K562 (cell line): ENCODE measurements around the gene RINT1. TPM values are rescaled to one million over a fixed set of nuclear protein-coding genes. Genes with fewer than 3 reads are reported as not detected.

ENCODE experiments used
- CBFB ChIP-seq: sonication (generic); formaldehyde crosslinking; IDR thresholded peaks from 2 replicates; pipeline ENCODE4 v1.4.0; 2020; ENCODE audit warnings: mild to moderate bottlenecking, missing genetic modification reagents
- CBX5 ChIP-seq: IDR thresholded peaks from 2 replicates; pipeline ENCODE4 v1.6.1; 2014; ENCODE audit warnings: low read depth, borderline replicate concordance
- CEBPB ChIP-seq: fragments of 450-650 bp; IDR thresholded peaks from 2 replicates; pipeline ENCODE4 v1.6.1; 2016; ENCODE audit warnings: missing genetic modification characterization, missing compliant biosample characterization
- DLX4 ChIP-seq: fragments of 250-450 bp; sonication (Bioruptor Pico); IDR thresholded peaks from 2 replicates; pipeline ENCODE4 v1.6.1; 2021; ENCODE audit warnings: mild to moderate bottlenecking
- ETV6 ChIP-seq, 3 experiments: fragments of 150-350 bp in 1 of 3; sonication (generic) in 1 of 3; formaldehyde crosslinking in 1 of 3; IDR thresholded peaks; 2 replicates each; pipeline versions ENCODE4 v1.6.1 to v1.8.0; 2014 to 2022; ENCODE audit warnings: borderline replicate concordance in 2 of 3, low read depth in 2 of 3, antibody characterized with exemption in 1 of 3, low read length in 1 of 3, mild to moderate bottlenecking in 1 of 3, missing genetic modification reagents in 1 of 3
- FUS ChIP-seq: fragments of 200-400 bp; formaldehyde crosslinking; optimal IDR thresholded peaks from 2 replicates; pipeline ENCODE3; 2017; ENCODE audit warnings: low read depth, low read length
- KLF16 ChIP-seq: IDR thresholded peaks from 2 replicates; pipeline ENCODE4 v1.6.1; 2016; ENCODE audit warnings: antibody characterized with exemption
- RAD51 ChIP-seq: fragments of 450-650 bp; IDR thresholded peaks from 2 replicates; pipeline ENCODE4 v1.7.1; 2016; ENCODE audit warnings: low read depth, mild to moderate bottlenecking, borderline replicate concordance
- RB1 ChIP-seq: fragments of 450-650 bp; IDR thresholded peaks from 2 replicates; pipeline ENCODE4 v1.6.1; 2017; ENCODE audit warnings: low read depth, mild to moderate bottlenecking
- SREBF2 ChIP-seq: sonication (generic); formaldehyde crosslinking; IDR thresholded peaks from 2 replicates; pipeline ENCODE4 v1.4.0; 2020; ENCODE audit warnings: mild to moderate bottlenecking, missing genetic modification reagents
- TCF3 ChIP-seq: sonication (generic); formaldehyde crosslinking; IDR thresholded peaks from 2 replicates; pipeline ENCODE4 v1.4.0; 2020; ENCODE audit warnings: mild to moderate bottlenecking, missing genetic modification reagents
- TEAD4 ChIP-seq, 2 experiments: sonication (generic) in 1 of 2; formaldehyde crosslinking in 1 of 2; IDR thresholded peaks; 2 replicates each; pipeline versions ENCODE4 v1.6.1 to v1.8.0; 2012 to 2022; ENCODE audit warnings: borderline replicate concordance in 1 of 2, inconsistent platforms in 1 of 2, low read length in 1 of 2, mild to moderate bottlenecking in 1 of 2, missing genetic modification reagents in 1 of 2
- THRAP3 ChIP-seq: fragments of 450-650 bp; IDR thresholded peaks from 2 replicates; pipeline ENCODE4 v1.6.1; 2016; ENCODE audit warnings: mild to moderate bottlenecking, inconsistent platforms, borderline replicate concordance
- XRCC4 ChIP-seq: IDR thresholded peaks from one replicate; pipeline ENCODE4 v1.6.1; 2011; ENCODE audit not compliant: insufficient read depth, insufficient read length; ENCODE audit errors: extremely low read depth
- ZBTB43 ChIP-seq: sonication (generic); formaldehyde crosslinking; IDR thresholded peaks from 2 replicates; pipeline ENCODE4 v1.8.0; 2023; ENCODE audit warnings: mild to moderate bottlenecking, missing genetic modification reagents
- ZC3H11A ChIP-seq: IDR thresholded peaks from 2 replicates; pipeline ENCODE4 v1.6.1; 2012; ENCODE audit warnings: low read depth, low read length, improper control_type of control experiment
- ZFPM2 ChIP-seq: fragments of 250-450 bp; sonication (Bioruptor Pico); IDR thresholded peaks from 2 replicates; pipeline ENCODE4 v1.5.1; 2022; ENCODE audit warnings: mild to moderate bottlenecking
- ZNF124 ChIP-seq: sonication (generic); formaldehyde crosslinking; IDR thresholded peaks from 2 replicates; pipeline ENCODE4 v1.8.1; 2022; ENCODE audit warnings: missing genetic modification reagents
- ZNF280A ChIP-seq: fragments of 450-650 bp; IDR thresholded peaks from 2 replicates; pipeline ENCODE4 v1.6.1; 2018; ENCODE audit warnings: mild to moderate bottlenecking, low read depth; ENCODE audit not compliant: partially characterized antibody
- ZNF589 ChIP-seq: fragments of 200-800 bp; sonication (Bioruptor generic); IDR thresholded peaks from 2 replicates; pipeline ENCODE4 v1.6.1; 2016; ENCODE audit warnings: low read depth, missing genetic modification characterization, missing compliant biosample characterization
- polyA plus RNA-seq, 8 experiments: library from polyadenylated mRNA; depleted of rRNA in 4 of 8; stranded (reverse) in 5 of 8; unstranded in 3 of 8; fragments of >200 nt; fragmentation: Nextera tagmentation in 2 of 8; fragmentation: Illumina TruSeq in 1 of 8; extraction: Ambion mirVana in 2 of 8; extraction: Trizol in 1 of 8; gene quantifications; 2 replicates each; pipeline versions ENCODE4 v1.2.1 to v1.2.3, GENCODE V29; 2011 to 2014; ENCODE audit warnings: inconsistent platforms in 1 of 8, missing spikeins in 1 of 8
- total RNA-seq, 7 experiments: library from RNA; depleted of rRNA in 6 of 7; stranded (reverse); fragments of >200 nt in 6 of 7; fragmentation: Illumina TruSeq in 2 of 7; extraction: Trizol in 2 of 7; gene quantifications; 2 replicates each; pipeline versions ENCODE4 v1.2.1 to v1.2.3, GENCODE V29; 2011 to 2021; ENCODE audit warnings: low replicate concordance in 1 of 7

The RINT1 gene
- total and polyA plus RNA-seq, 9 of the 15 experiments (the other 6 are each of a cell fraction or from before 2014, with no cell fraction given) = 21.3 to 74.3 (median 27.4) TPM

GRCh38 chr7:105487579-105488571 is 44.1 kb upstream of the RINT1 start (continued):
- 0 out of 2 replicates have a peak, but pooled peaks have one; percentile 10 for TF ChIP-seq RAD51
- no peak for TF ChIP-seq ZC3H11A
- no peak for TF ChIP-seq XRCC4
- no peak for TF ChIP-seq ZFPM2 (CRISPR knock-in tag)
- TF ChIP-seq FUS = no peak
- peak; percentile 76 for TF ChIP-seq TEAD4 (IDR thresholded peaks at IDR 0.05; ENCODE audit: low read length)
- TF ChIP-seq TEAD4 (CRISPR knock-in tag; IDR thresholded peaks at IDR 0.05; ENCODE audit: borderline replicate concordance) = no peak
- TF ChIP-seq SREBF2 = no peak
- peak in 1 of 2 experiments; percentile 47; a peak in 1 of 4 replicates for TF ChIP-seq ETV6 (IDR thresholded peaks at IDR 0.05; ENCODE audit: borderline replicate concordance in 1 of 2, low read depth in 2 of 2, low read length in 1 of 2)
- TF ChIP-seq ETV6 (CRISPR knock-in tag; IDR thresholded peaks at IDR 0.05; ENCODE audit: borderline replicate concordance) = no peak
- TF ChIP-seq ZNF124 (CRISPR knock-in tag) = no peak
- TF ChIP-seq CBX5 = no peak
- peak; percentile 97 for TF ChIP-seq TCF3 (CRISPR knock-in tag)
- no peak for TF ChIP-seq CBFB (CRISPR knock-in tag)
- no peak for TF ChIP-seq THRAP3
- TF ChIP-seq DLX4 (CRISPR knock-in tag) = no peak
- TF ChIP-seq KLF16 = no peak
- TF ChIP-seq ZBTB43 = no peak
- no peak for TF ChIP-seq ZNF280A
- no peak for TF ChIP-seq ZNF589
- TF ChIP-seq RB1 = no peak
- TF ChIP-seq CEBPB (tag) = no peak
